Retinal pigment epithelial cell (primary cell): ENCODE results near the gene GABRB2.
A peak's percentile ranks its signal among the peaks of the same experiment; 100 is the strongest.

Experiments used
- DNase-seq: peaks from one replicate; pipeline ENCODE4 v3.0.0-alpha.2; 2010; ENCODE audit warnings: low read depth
- H3K4me3 ChIP-seq: 2 replicates; pipeline ENCODE4 v1.5.1; 2011; ENCODE audit warnings: mild to moderate bottlenecking, low read length, control low read depth, moderate library complexity
- CTCF ChIP-seq: conservative IDR thresholded peaks from 2 replicates; pipeline ENCODE4 v1.5.1; 2011; ENCODE audit warnings: low read depth, low read length, control low read depth, inconsistent platforms

Gene GABRB2

GRCh38 chr5:161410640-161411039, 135.9 kb downstream of the GABRB2 start:
- no peak overlapping the region for H3K4me3 ChIP-seq
- TF ChIP-seq CTCF, result no peak

GRCh38 chr5:161409471-161409870, 137.1 kb downstream of the GABRB2 start:
- no peak for TF ChIP-seq CTCF
- DNase-seq, result no peak
- H3K4me3 ChIP-seq, result no peak overlapping the region

More at GRCh38 chr5:161410640-161411039, 135.9 kb downstream of the GABRB2 start:
- DNase-seq, result no peak

DNA sequence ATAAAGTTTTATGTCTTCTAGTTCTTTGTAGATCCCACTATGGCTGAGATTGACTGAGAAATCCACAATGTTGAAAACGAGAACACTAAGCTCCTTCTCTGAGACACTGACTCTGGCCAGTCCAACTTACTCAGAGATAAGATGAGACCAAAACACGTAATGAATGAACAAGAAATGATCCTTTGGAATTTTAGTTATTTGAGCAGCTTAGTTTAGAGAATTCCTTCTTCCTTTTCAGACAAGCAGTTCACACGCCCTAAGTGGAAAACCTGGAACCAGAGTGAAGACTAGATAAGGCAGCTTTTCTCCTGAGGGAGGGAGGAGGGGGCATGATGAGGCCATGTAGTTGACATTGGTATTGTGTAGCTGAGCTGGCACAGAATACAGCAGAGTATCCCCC, 139.6 kb downstream of the GABRB2 start:
- no peak overlapping the region for H3K4me3 ChIP-seq
- DNase-seq, result no peak
- TF ChIP-seq CTCF, result no peak

GRCh38 chr5:161403996-161404395, 142.5 kb downstream of the GABRB2 start:
- no peak for TF ChIP-seq CTCF
- no peak overlapping the region for H3K4me3 ChIP-seq
- no peak for DNase-seq

GRCh38 chr5:161403121-161403520, 143.4 kb downstream of the GABRB2 start:
- TF ChIP-seq CTCF, result no peak
- no peak for DNase-seq
- no peak overlapping the region for H3K4me3 ChIP-seq

DNA sequence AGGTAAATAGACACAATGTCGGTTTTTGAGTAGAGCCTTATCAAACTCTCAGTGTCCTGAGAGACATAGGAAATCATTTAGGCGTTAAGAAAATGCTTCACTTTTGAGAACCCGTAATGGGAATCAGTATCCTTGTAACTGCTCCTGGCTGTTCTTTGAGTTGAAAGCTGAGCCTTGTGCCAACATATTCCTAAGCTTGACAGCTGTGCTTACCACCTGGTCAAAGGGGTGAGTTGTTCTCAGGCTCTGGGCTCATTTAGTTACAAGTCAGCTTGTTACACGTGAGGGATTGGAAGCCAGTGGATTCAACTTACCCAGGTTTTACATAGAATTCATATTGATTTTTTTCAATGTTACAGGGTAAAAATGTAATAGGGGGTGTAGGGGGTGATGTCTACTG, 145.9 kb downstream of the GABRB2 start:
- no peak overlapping the region for H3K4me3 ChIP-seq
- TF ChIP-seq CTCF, result no peak
- peak; percentile 47 for DNase-seq

DNA sequence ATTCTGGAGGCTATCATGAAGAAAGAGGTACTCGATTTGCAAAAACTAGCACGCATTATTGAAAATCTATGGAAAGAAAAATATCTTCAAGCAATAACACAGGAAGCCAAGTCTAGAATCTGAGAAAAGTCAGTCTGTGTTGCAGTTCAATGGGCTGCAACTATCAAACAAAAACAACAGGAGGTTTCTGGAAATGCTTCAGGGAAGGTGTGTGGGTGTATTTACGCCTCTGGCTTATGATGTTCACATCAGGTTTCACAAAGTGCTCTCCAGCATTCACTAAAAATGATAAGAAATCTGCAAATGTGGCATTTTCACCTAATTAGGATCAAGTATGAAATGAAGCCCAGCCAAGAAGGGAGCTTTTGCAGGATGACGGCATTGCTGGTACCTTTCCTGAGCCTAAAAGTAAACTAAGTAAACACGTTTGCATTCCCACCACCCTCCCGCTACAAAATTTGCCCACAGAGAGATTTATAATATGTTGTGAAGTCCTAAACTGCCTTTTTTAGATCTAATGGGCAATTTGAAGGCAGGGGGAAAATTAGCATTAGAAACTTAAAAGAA, 146.4 kb downstream of the GABRB2 start:
- TF ChIP-seq CTCF, result no peak
- no peak overlapping the region for H3K4me3 ChIP-seq
- peak; percentile 68 for DNase-seq
